ENCODE results near the gene FUCA1. TPM values are rescaled to one million over a fixed set of nuclear protein-coding genes. Genes with fewer than 3 reads are reported as not detected.

FUCA1 gene
- total RNA-seq, 4 donors from 2014 or later = 8.1 to 15.4 (median 12.4) TPM

DNA sequence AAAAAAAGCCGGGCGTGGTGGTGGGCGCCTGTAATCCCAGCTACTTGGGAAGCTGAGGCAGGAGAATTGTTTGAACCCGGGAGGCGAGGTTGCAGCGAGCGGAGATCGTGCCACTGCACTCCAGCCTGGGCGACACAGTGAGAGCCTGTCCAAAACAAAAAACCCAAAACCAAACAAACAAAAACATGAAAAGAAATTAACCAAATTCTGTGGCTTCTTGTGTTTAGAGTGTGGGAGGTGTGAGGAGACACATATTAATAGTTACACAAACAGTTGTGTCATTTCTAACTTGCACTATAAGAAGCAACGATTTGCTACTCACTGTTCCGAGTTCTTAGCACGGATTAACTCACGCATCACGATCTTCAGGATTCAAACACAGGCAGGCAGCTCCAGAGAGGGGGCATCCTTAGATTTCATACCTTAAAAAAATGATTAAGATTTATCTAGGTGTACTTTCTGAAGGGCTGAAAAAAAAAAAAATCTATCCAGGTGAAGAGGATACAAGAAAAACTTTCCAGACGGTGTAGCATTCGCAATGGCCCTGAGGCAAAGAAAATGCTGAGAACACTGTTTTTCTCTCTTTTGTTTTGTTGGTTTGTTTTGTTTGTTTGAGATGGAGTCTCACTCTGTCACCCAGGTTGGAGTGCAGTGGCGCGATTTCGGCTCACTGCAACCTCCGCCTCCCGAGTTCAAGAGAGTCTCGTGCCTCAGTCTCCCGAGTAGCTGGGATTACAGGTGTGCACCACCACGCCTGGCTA is 42.1 kb downstream of the FUCA1 start:
- Histone ChIP-seq H3K27me3 (no peaks in the 10 kb centered on the region), H3K4me1 (peaks cover 12 to 15% of the 10 kb centered on the region in 2 donors), H3K36me3 (no peaks in the 10 kb centered on the region), H3K4me3 (peak overlapping the region; percentile 91 to 99 (median 96)), H3K9me3 (no peaks in the 10 kb centered on the region), H3K27ac (peak overlapping the region; percentile 96 to 100 (median 98))
- TF ChIP-seq CTCF (IDR thresholded peaks at IDR 0.05 in 4 of 5, conservative IDR thresholded peaks at IDR 0.05 in 1 of 5) (no peak), POLR2A (IDR thresholded peaks at IDR 0.05) (no peak)
- no peak for ATAC-seq
- intact Hi-C loops (cut with DNase I; ENCODE audit: low total_unique reads) = loop anchor here (5.0 kb wide), 1 partner anchor 41 kb away; the partner anchor contains the start of gene FUCA1
- in situ Hi-C loops (cut with MboI; ENCODE audit: low sequenced_read_pairs in 4 of 4) = no loop called here
- DNase-seq = no peak

GRCh38 chr1:23825076-23825761 is 42.9 kb downstream of the FUCA1 start, which contains the start of gene HMGCL:
Gene HMGCL, minus strand, starts transcription at chr1:23825429. Its CDS starts 14 bp downstream, at chr1:23825415.
- H3K27me3 ChIP-seq = no peaks in the 10 kb centered on the region
- peaks cover 0 to under 1% of the 10 kb centered on the region in 2 donors for H3K36me3 ChIP-seq
- intact Hi-C loops (cut with DNase I; ENCODE audit: low total_unique reads) (loop anchor here (5.0 kb wide), 1 partner anchor 42 kb away; the partner anchor contains the start of gene FUCA1), in situ Hi-C loops (cut with MboI; ENCODE audit: low sequenced_read_pairs in 4 of 4) (no loop called here)
- ATAC-seq (peak; percentile 85 to 89), DNase-seq (peak; percentile 82 to 88)
- H3K27ac ChIP-seq = peak within 1 kb of the TSS; percentile 96 to 100 (median 98)
- H3K4me3 ChIP-seq = peak within 1 kb of the TSS; percentile 91 to 99 (median 96)
- H3K9me3 ChIP-seq = no peaks in the 10 kb centered on the region
- TF ChIP-seq POLR2A (IDR thresholded peaks at IDR 0.05) (peak; percentile 93 to 94), CTCF (IDR thresholded peaks at IDR 0.05 in 4 of 5, conservative IDR thresholded peaks at IDR 0.05 in 1 of 5) (no peak)
- peaks cover 12 to 15% of the 10 kb centered on the region in 2 donors for H3K4me1 ChIP-seq

- peaks cover 0 to 6% of the 10 kb centered on the region in 2 donors for H3K36me3 ChIP-seq
- no peaks in the 10 kb centered on the region for H3K9me3 ChIP-seq
- intact Hi-C loops (cut with DNase I; ENCODE audit: low total_unique reads) = loop anchor here (5.0 kb wide), 1 partner anchor 43 kb away; the partner anchor contains the start of gene FUCA1
- ATAC-seq = peak; percentile 4 to 7
- H3K4me1 ChIP-seq = peaks cover 12 to 15% of the 10 kb centered on the region in 2 donors
- TF ChIP-seq CTCF (IDR thresholded peaks at IDR 0.05 in 4 of 5, conservative IDR thresholded peaks at IDR 0.05 in 1 of 5) (no peak), POLR2A (IDR thresholded peaks at IDR 0.05) (no peak)
- in situ Hi-C loops (cut with MboI; ENCODE audit: low sequenced_read_pairs in 4 of 4) = no loop called here
- H3K27ac ChIP-seq = peak overlapping the region; percentile 96 to 100 (median 98)
- H3K4me3 ChIP-seq = peak overlapping the region; percentile 91 to 99 (median 96)
- H3K27me3 ChIP-seq = no peaks in the 10 kb centered on the region
- no peak for DNase-seq
Observed at GRCh38 chr1:23824711-23825075, 43.4 kb downstream of the FUCA1 start.

- DNase-seq (peak; percentile 37 to 46), ATAC-seq (peak; percentile 71 to 82)
- Histone ChIP-seq H3K27ac (peak overlapping the region; percentile 96 to 100 (median 98)), H3K4me1 (peaks cover 12 to 15% of the 10 kb centered on the region in 2 donors), H3K36me3 (peaks cover 0 to 8% of the 10 kb centered on the region in 2 donors), H3K27me3 (no peaks in the 10 kb centered on the region), H3K9me3 (no peaks in the 10 kb centered on the region), H3K4me3 (no peak overlapping the region)
- TF ChIP-seq POLR2A (IDR thresholded peaks at IDR 0.05) (peak; percentile 28 to 35), CTCF (IDR thresholded peaks at IDR 0.05 in 4 of 5, conservative IDR thresholded peaks at IDR 0.05 in 1 of 5) (no peak)
- intact Hi-C loops (cut with DNase I; ENCODE audit: low total_unique reads) (no loop called here), in situ Hi-C loops (cut with MboI; ENCODE audit: low sequenced_read_pairs in 4 of 4) (no loop called here)
Observed at GRCh38 chr1:23823767-23824166, 44.3 kb downstream of the FUCA1 start.
